Esophagus (tissue), 2 donors: ENCODE data around the gene AGAP1. TPM values are rescaled to one million over a fixed set of nuclear protein-coding genes. Genes with fewer than 3 reads are reported as not detected.

ENCODE experiments used
- H3K27ac ChIP-seq, 2 donors: one replicate each; pipeline ENCODE4 v1.5.1; 2013; ENCODE audit warnings: low read depth in 2 of 2, mild to moderate bottlenecking in 2 of 2, inconsistent platforms in 1 of 2, low read length in 1 of 2, moderate library complexity in 1 of 2
- H3K27me3 ChIP-seq, 2 donors: one replicate each; pipeline ENCODE4 v1.6.1; 2013; ENCODE audit warnings: low read length in 2 of 2, control low read depth in 1 of 2, mild to moderate bottlenecking in 1 of 2; ENCODE audit not compliant: insufficient read depth in 2 of 2, control insufficient read depth in 1 of 2
- H3K36me3 ChIP-seq, 2 donors: one replicate each; pipeline ENCODE4 v1.6.1; 2013; ENCODE audit warnings: low read length in 1 of 2; ENCODE audit not compliant: control insufficient read depth in 2 of 2, insufficient read depth in 2 of 2
- H3K4me1 ChIP-seq, 2 donors: one replicate each; pipeline ENCODE4 v1.6.1; 2013; ENCODE audit warnings: low read length in 1 of 2; ENCODE audit not compliant: control insufficient read depth in 2 of 2, insufficient read depth in 2 of 2
- H3K4me3 ChIP-seq, 2 donors: one replicate each; pipeline ENCODE4 v1.5.1; 2013; ENCODE audit warnings: low read length in 2 of 2, mild to moderate bottlenecking in 2 of 2, low read depth in 1 of 2, moderate library complexity in 1 of 2
- H3K9me3 ChIP-seq, 2 donors: one replicate each; pipeline ENCODE4 v1.6.1; 2013; ENCODE audit warnings: mild to moderate bottlenecking in 2 of 2, low read depth in 1 of 2, low read length in 1 of 2, moderate library complexity in 1 of 2; ENCODE audit not compliant: control insufficient read depth in 2 of 2, insufficient read depth in 1 of 2
- WGBS, 2 donors: extraction: QIAGEN DNeasy Blood & Tissue Kit; methylation state at CpG; one replicate each; pipeline ENCODE4 v1.1.7; 2013; 5-methylcytosine and 5-hydroxymethylcytosine counted together
- polyA plus RNA-seq, 2 donors: library from polyadenylated mRNA; stranded (reverse); fragments of 200-250 nt; gene quantifications; one replicate each; pipeline ENCODE4 v1.2.3, GENCODE V29; 2013
- donor health status: healthy with polysubstance abuse.
- donor health status: Bipolar disorder and iron deficiency.

AGAP1 gene
- polyA plus RNA-seq, 2 donors, result 4.9 TPM

DNA sequence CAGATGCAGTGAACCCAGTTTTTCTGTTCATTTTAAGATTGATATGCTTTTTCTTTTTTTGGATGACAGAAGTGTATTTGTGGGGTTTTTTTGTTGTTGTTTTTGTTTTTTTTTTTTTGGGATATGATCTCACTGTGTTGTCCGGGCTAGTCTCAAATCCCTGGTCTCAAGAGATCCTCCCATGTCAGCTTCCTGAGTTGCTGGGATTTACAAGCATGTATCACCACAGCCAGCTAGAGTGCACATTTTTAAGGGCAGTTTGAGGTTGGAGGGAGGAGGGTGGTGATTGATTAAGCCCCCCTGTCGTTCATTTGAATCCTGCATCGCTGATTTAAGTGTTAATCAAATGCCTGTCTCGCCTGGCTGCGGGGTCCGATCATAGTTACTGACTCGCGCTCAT is 485.2 kb downstream of the AGAP1 start:
- Histone ChIP-seq H3K27me3 (no peaks in the 10 kb centered on the region), H3K4me1 (no peaks in the 10 kb centered on the region)
- WGBS, 2 donors, result 79 to 84% methylated on average over 8 of the region's 8 CpGs

DNA sequence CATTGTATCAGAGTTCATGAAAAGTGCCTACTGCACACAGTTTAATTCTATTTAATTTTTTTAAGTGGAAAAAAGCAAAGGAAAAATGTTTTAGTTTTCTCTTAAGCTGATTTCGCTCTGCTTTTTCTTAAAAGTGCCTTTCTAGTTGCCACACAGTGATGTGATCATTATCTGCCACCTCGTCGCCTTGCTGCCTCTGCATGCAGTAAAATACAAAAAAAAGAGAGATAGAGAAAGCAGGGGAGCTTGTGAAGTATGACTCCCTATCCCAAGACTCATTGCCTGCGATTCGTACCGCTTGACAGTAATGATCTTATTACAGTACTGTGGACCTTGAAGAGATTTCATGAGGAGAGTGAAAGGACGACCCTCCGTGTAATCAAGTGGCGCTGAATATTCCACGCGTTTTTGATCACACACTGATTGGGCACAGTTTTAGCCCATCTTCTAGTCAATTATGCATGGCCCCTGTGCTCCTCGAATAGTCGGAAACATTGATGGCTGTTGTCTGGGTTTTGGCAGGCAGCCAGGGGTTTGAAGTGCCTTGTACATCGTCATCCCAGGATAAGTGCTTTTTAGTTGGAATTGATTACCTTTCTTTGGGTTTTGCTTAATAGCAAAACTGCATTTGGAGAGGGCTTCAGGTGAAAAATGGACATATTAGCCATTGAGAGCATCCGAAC is 486.1 kb downstream of the AGAP1 start:
- H3K4me3 ChIP-seq, result no peak overlapping the region
- WGBS, 2 donors, result 91% methylated on average over 15 of the region's 15 CpGs
- H3K27ac ChIP-seq, result no peak overlapping the region
- no peaks in the 10 kb centered on the region for H3K4me1 ChIP-seq
- H3K27me3 ChIP-seq, result no peaks in the 10 kb centered on the region
- no peaks in the 10 kb centered on the region for H3K36me3 ChIP-seq
- no peaks in the 10 kb centered on the region for H3K9me3 ChIP-seq

More for the DNA sequence above, 485.2 kb downstream of the AGAP1 start:
- Histone ChIP-seq H3K4me3 (no peak overlapping the region), H3K36me3 (no peaks in the 10 kb centered on the region), H3K27ac (no peak overlapping the region), H3K9me3 (no peaks in the 10 kb centered on the region)

DNA sequence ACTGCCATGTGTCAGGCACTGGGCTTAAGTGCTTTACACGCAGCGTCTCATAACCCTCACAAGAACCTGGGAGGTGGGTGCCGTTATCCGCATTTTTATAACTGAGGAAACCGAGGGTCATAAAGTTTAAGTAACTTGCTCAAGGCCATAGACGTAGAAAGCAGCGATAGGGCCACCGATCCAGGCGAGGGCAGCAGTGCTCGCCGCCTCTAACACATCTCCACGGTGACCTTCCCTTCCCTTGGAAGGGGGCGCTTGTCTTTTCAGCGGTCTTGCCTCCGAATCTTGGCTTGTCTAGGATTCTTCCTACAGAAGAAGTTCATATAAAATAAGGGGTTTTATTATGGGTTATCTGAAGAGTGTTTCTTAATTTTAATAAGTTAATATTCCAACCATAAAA is 487.8 kb downstream of the AGAP1 start:
- H3K27ac ChIP-seq, result no peak overlapping the region
- H3K27me3 ChIP-seq, result no peaks in the 10 kb centered on the region
- no peaks in the 10 kb centered on the region for H3K4me1 ChIP-seq
- H3K9me3 ChIP-seq, result no peaks in the 10 kb centered on the region
- H3K36me3 ChIP-seq, result no peaks in the 10 kb centered on the region
- WGBS, 2 donors, result 75 to 78% methylated on average over 15 of the region's 15 CpGs
- H3K4me3 ChIP-seq, result no peak overlapping the region

DNA sequence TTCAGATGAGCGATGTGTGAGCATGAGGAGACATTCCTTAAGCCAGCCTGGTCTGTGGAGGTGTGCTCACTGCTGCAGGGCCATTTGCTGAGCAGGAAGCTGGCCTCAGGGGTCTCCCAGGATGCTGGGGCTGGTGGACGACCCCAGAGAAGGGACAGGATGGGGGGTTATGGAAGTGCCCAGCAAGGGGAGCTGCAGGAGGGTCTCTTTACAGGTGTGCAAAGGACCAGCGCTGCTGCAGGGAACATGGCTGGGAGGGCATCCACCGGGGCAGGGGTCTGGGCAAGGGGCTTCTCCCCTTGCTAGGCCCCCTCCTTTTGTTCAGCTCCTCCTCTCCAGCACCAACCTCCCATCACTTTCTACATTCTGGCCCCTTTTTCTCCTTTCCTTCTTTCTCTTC is 489.2 kb downstream of the AGAP1 start:
- Histone ChIP-seq H3K9me3 (no peaks in the 10 kb centered on the region), H3K36me3 (no peaks in the 10 kb centered on the region), H3K4me1 (no peaks in the 10 kb centered on the region), H3K27ac (no peak overlapping the region), H3K27me3 (no peaks in the 10 kb centered on the region), H3K4me3 (no peak overlapping the region)
- 88 to 92% methylated on average over 4 of the region's 4 CpGs for WGBS, 2 donors

DNA sequence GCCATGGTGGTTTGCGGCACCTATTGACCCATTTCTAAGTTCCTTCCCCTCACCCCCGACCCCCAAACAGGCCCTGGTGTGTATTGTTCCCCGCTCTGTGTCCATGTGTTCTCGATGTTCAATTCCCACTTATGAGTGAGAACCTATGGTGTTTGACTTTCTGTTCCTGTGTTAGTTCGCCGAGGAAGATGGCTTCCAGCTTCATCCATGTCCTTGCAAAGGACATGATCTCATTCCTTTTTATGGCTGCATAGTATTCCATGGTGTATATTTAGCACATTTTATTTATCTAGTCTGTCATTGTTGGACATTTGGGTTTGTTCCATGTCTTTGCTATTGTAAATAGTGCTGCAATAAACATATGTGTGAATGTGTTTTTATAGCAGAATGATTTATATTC is 490.7 kb downstream of the AGAP1 start:
- Histone ChIP-seq H3K27ac (no peak overlapping the region), H3K9me3 (no peaks in the 10 kb centered on the region), H3K4me1 (peaks cover 0 to 2% of the 10 kb centered on the region in 2 donors), H3K4me3 (no peak overlapping the region), H3K36me3 (no peaks in the 10 kb centered on the region), H3K27me3 (no peaks in the 10 kb centered on the region)
- 95% methylated on average over 6 of the region's 6 CpGs for WGBS, 2 donors

DNA sequence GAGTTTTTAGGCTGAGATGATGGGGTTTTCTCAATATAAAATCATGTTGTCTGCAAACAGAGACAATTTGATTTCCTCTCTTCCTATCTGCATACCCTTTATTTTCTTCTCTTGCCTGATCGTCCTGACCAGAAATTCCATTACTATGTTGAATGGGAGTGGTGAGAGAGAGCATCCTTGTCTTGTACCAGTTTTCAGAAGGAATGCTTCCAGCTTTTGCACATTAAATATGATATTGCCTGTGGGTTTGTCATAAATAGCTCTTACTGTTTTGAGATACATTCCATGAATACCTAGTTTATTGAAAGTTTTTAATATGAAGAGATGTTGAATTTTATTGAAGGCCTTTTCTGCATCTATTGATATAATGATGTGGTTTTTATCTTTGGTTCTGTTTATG is 492.5 kb downstream of the AGAP1 start:
- no peak overlapping the region for H3K27ac ChIP-seq
- WGBS, 2 donors, result 64 to 82% methylated on average over 1 of the region's 1 CpG

DNA sequence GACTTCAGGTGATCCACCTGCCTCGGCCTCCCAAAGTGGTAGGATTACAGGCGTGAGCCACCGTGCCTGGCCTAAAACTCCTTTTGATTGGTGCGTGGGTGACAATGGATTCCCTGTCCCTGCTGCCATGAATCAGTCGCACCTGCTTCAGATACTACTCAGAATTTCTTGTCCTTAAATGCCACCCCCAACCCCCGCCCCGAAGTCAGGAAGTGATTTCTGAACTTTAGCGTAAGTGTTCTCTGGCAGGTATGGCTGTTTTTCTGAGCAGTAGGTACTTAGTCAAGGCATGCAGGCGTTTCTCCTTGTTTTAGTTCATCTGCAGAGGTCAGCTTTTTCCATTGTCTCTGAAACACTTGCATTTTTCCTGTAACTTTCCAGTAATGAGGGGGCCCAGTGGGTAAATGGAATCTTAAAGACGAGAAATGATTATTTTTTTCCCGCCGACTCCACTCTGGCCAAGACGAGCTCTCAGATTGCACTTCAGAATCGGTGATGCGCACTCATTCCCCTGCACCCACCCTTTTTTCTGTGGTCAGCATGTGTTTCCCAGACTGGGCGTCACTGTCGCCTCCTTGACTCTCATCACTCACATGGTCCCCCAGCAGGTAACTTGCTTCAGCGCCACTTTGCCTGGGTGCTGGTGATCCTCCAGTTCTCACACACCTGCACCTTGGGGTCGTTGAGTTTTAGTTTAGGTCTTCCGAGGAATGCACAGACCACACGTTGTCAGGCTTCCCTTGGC is 494.6 kb downstream of the AGAP1 start:
- peaks cover 2% of the 10 kb centered on the region in 2 donors for H3K4me1 ChIP-seq
- peaks cover 0 to 3% of the 10 kb centered on the region in 2 donors for H3K36me3 ChIP-seq
- no peaks in the 10 kb centered on the region for H3K27me3 ChIP-seq
- WGBS, 2 donors, result 93 to 94% methylated on average over 21 of the region's 21 CpGs
- H3K9me3 ChIP-seq, result peaks cover 0 to 2% of the 10 kb centered on the region in 2 donors
- no peak overlapping the region for H3K4me3 ChIP-seq
- no peak overlapping the region for H3K27ac ChIP-seq

More for the DNA sequence above, 492.5 kb downstream of the AGAP1 start:
- Histone ChIP-seq H3K4me3 (no peak overlapping the region), H3K36me3 (no peaks in the 10 kb centered on the region), H3K9me3 (peaks cover 0 to 2% of the 10 kb centered on the region in 2 donors), H3K27me3 (no peaks in the 10 kb centered on the region), H3K4me1 (peaks cover 2% of the 10 kb centered on the region in 2 donors)

DNA sequence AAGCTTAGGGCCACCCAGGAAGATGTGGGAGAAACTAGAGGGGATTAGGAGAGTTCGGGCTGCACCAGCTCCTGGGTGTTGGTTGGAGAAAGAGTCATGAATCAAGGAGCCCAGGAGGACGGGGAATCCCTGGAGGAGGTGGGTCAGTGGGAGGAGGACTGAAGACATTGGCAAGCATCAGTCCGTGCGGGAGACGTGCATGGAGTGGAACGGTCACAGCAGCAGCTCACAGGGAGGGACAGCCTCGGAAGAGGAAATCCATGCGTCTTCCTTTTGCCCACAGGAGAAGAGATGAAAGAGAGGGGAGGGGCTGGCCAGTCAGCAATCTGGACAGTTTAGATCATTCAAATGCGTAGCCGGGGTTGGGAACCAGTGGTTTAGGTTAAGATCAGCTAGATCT is 495.7 kb downstream of the AGAP1 start:
- H3K4me3 ChIP-seq, result no peak overlapping the region
- H3K36me3 ChIP-seq, result peaks cover 0 to 3% of the 10 kb centered on the region in 2 donors
- H3K27me3 ChIP-seq, result no peaks in the 10 kb centered on the region
- H3K27ac ChIP-seq, result no peak overlapping the region
- peaks cover 2% of the 10 kb centered on the region in 2 donors for H3K4me1 ChIP-seq
- 92% methylated on average over 10 of the region's 10 CpGs for WGBS, 2 donors
- H3K9me3 ChIP-seq, result peaks cover 0 to 2% of the 10 kb centered on the region in 2 donors

DNA sequence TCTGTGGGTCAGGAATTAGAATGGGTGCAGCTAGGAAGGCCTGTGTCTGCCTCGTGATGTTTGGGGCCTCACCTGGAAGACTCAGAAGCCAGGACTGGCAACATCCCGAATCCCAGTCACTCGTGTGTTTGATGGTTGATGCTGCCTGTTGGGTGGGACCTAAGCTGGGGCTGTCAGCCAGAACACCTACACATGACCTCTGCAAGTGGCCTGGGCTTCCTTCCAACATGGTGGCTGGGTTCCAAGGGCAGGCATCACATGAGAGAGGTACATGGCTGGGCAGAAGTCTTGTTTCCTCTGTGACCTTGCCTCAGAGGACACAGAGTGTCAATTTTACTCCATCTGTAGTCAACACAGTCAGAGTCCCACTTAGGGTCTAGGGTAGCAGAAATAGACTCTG is 496.5 kb downstream of the AGAP1 start:
- H3K36me3 ChIP-seq, result peaks cover 0 to 3% of the 10 kb centered on the region in 2 donors
- H3K4me1 ChIP-seq, result peaks cover 2% of the 10 kb centered on the region in 2 donors
- peaks cover 0 to 2% of the 10 kb centered on the region in 2 donors for H3K9me3 ChIP-seq
- no peak overlapping the region for H3K27ac ChIP-seq
- 58 to 59% methylated on average over 3 of the region's 3 CpGs for WGBS, 2 donors
- no peak overlapping the region for H3K4me3 ChIP-seq
- no peaks in the 10 kb centered on the region for H3K27me3 ChIP-seq
